ENCODE results near the gene MYCBP. TPM values are rescaled to one million over a fixed set of nuclear protein-coding genes. Genes with fewer than 3 reads are reported as not detected.

MYCBP gene
- total RNA-seq, 1 donor from 2014 or later: 13.5 TPM

DNA sequence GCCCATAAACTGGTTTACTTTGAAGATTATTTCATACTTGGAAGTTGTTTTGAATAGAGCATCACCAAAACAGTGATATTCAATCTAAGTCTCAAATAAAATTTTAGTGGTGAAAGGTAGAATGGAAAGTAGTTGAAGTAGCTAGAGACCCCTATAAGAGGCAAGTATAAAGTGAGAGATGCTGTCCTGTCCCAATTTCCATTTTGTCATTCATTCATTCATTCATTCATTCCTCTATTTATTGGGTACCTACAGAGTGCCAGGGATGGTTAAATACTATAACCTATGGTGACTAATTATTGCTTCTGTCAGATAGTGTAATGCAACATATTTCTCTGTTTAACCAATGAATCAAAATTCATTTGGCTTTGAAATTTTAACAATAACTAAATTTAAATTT, 46.3 kb downstream of the MYCBP start:
- DNase-seq (ENCODE audit: low spot score): no peak

DNA sequence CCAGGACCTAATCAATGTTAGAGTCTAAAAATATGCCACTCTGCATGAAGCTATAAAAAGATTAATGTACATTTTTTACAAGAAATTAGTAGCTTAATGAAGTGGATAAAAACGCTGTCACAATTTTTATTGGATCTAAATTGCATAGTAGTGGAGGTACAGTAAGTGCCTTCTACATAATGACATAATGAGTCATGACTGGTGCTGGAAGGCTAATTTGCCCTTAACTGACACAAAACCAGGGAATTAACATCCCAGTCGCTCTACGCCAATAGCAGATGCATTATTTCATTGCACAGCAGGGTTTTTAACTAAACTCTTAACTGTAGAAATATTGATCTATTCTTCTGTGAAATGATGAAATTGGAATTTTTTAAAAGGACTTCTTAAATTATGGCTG, 46.9 kb downstream of the MYCBP start:
- DNase-seq (ENCODE audit: low spot score): no peak

DNA sequence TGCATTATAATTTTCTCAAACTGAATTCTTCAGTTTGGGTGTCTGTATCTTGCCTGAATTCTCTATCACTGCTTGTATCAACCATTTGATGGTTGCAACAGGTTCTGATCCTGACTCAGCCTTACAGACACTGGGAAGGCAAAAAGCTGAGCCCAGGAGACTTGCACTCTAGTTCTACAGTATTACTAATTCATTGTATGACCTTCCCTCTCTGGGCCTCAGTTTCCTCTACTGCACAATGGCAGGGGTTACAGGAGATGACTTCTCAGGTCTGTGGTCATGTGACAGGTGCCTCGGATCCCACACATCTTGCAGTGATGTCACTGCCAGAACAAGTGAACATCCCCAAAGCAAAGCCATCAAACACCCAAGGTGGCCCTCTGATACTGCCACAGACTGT, 52.3 kb downstream of the MYCBP start:
- DNase-seq (ENCODE audit: low spot score): no peak

DNA sequence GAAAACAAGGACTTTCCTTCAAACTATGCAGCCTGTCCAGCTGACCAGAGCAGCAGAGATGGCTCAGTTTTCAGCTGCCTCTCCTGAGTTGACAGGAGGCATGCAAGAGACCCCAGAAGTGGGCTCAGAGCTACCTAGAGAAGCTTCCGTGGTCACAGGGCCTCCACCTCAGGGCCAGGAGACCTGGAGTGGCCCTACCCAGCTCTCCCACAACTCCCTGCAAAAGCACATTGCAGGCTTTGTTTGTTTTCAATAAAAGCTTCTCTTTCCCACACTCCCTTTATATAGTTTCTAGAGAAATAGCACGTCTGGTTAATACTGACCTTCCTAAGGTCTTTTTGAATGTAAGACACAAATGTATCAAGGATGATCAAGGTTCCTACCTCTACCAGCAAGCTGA, 53.6 kb downstream of the MYCBP start:
- no peak for DNase-seq (ENCODE audit: low spot score)

DNA sequence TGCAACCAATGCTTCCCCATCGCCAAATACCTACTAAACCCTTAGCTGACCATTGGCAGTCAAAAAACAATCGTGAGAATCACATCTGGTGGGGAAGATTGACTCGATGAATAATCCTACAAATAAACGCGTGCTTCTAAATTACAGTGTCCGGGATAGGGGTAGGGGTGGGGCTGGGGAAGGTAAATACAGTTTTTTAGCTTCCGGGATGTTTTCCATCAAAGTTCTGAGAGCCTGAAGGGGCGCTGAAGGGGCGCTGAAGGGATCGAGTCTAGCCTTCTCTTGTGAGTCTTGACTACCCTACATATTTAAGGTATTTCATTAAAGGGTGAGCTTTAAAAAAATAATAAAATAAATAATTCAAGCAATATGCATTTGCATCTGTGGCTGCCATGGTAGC, 54.1 kb downstream of the MYCBP start:
- no peak for DNase-seq (ENCODE audit: low spot score)

DNA sequence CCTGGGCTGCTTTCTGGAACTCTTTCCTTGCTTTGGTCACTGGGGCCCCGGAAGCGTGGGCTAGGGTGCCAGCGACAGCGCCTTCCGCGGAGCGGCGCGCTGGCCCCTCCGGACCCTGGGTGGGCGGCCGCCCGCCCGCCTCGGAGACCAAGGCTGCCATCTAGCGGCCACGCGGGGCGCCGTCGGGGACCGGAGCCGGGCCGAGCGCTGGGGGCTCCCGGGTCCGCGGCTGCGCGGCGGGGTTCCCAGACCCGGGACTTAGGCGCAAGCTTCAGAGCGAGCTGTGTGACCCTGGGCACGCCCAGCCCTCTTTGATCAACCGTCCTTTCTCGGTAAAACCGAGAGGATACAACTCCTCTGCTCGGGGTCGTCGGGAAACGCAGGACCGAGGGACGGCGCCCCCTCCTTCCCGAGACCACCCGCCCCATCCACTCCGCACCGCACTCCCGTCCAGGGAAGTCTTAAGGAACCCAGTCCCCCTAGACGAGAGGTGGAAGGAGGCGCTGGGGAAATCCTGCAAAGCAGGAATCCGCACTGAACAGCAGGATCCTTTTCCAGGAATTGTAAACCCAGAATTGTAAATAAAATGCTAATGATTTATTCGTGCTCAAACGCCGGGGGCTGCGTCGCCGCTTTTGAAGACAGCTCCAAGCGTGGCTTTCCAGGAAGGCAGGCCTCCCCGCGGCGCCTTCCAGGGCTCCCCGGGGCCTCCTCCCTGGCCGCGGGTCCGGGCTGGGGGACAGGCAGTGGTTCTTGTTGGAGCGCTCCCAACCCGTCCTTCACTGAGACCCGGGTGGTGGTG, 54.8 kb downstream of the MYCBP start:
- no peak for DNase-seq (ENCODE audit: low spot score)

DNA sequence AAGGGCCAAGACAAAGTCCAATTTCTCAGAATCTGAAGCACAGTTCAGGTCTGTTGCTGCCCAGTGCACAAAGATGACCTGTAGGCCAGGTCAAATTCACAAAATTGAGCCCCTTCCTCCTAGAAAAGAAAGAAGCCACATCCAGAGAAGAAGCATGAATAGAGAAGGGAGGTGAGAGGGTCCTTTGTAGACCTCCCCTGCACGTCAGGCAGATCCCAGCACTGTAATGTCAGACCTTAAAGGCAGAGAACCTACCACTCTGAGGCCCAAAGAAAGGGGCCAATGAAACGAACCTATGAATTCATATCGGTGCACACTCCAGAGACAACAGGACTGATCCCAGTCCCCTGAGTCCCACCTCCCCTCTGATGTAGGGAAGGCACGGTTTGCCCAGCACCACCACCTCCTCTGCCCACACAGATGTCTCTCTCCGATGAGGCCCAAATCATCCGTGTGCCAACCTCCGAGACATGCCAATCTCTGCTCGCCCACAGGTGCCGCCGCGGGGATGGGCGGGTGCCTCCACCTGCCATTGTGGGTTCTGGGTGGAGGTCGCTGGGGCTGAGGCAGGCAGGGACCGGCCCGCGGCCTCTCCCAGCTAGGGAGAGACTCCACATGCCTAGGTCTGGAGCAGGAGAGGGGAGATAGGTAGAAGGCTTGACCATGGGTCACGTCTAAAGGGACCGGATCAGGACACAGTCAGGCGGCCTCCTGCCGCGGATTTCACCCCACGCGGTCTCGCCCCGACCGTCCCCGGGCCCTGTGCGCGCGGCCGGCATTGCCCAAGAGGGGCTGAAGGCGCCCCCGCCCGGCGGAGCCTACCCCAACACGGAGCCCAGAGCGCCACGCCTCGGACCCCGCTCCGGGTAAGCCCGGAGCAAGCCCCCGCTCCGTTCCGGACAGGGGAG, 55.6 kb downstream of the MYCBP start:
- DNase-seq (ENCODE audit: low spot score): no peak

DNA sequence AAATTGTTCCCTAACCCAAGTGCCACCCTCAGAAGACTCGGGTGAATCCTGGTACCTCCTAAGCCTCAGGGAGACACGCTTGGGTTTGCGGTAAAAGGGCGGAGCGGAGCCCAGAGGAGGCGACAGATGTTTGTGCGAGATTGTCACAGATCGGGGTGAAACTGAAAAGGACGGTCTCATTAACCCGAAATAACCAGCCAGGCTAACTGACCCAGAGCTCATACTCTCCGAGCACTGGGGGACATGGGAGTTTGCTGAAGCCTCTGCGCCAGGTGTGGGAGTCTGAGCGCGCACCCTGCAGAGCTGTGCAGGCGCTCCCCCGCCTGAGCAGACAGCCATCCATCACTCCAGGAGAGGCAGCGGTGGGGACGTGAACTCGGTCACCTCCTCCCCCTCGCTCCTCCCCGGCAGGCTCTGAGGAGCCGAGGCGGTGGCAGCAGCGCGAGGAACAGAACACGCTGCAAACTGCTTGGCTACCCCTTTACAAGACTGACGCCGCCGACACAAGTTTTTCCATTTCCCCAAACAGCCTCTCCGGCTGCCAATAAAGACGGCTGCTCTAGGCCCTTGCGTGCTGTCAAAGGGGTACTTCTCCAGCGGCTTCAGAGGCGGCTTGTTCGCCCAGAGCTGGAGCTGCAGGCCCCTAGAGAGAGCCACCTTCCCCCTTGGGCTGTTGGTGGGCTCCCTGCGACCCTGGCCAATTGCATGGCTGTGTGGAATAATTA, 57.1 kb downstream of the MYCBP start:
- no peak for DNase-seq (ENCODE audit: low spot score)

DNA sequence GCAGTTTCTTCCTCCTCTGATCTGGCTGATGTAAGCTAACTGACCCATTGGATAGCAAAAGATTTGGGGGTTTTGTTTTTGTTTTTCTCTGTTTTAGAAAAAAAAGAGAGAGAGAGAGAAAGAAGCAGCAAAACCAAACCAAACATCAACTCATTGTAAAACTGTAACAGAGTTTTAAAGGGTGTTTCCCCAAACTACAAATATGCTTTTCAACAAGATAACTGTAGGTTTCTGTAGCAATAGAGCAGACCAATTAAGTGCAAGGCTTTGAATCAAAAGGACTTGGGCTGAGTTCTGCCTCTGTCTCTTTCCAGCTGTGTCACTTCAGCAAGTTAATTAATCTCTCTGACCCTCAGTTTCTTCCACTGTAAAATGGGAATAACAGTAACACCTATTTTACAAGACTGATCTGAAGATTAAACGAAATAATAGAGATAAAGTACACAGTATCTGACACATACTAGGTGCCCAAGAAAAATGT, 58.1 kb downstream of the MYCBP start:
- no peak for DNase-seq (ENCODE audit: low spot score)

DNA sequence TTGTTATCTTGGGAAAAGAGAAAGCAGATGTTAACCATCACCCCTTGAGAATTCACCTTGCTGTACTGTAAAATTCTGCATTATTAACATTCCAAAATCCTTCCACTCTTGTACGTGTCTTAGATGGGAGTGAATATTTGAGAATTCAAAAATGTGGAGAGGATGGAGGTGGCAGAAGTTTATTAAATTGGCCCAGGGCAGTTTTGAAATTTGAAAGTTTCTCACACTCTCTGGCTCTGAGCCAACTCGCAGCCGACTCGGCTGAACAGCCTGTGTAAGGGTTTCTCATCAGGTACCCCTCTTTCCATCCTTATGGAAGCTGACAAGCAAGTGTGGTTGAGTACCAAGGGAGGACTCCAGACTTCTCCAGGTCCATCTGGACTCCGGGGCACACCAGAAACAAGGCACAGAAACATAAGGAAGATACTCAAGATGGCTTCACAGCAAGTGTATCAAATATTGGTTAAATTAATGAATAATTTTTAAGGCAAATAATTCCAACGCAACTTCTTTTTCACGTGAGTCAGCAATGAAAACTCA, 58.6 kb downstream of the MYCBP start:
- DNase-seq (ENCODE audit: low spot score): no peak

DNA sequence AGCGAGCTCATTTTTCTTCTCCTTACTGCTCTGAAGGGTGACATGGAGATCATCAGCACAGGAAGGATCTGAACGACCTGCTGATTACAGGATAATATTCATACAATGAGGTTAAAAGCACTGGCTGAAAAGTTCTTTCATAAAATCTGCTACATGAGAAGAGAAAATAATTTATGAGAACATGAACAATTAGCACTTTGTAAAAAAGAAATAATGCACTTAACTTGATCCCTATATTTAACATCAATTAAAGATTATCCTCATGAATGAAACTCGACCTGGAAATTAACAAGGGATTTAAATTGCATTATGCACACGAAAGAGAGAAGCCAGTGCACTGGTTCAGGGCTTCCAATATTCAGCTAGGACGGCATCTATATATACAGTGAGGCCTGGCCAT, 60.2 kb downstream of the MYCBP start:
- no peak for DNase-seq (ENCODE audit: low spot score)

Other genes with a start within 250 kb of the MYCBP start
- gene RRAGC, start 13.6 kb downstream of the MYCBP start, total RNA-seq: 81.3 TPM
- gene GJA9, start 8.2 kb upstream of the MYCBP start, total RNA-seq: not detected
- gene RHBDL2, start 68.5 kb upstream of the MYCBP start, total RNA-seq: 1.1 TPM
- gene AKIRIN1, start 117.9 kb upstream of the MYCBP start, total RNA-seq: 62.9 TPM
- gene NDUFS5, start 153.0 kb upstream of the MYCBP start, total RNA-seq: 233 TPM